Caco-2 (cell line): ENCODE results near the gene DGKA. TPM values are rescaled to one million over a fixed set of nuclear protein-coding genes. Genes with fewer than 3 reads are reported as not detected.

Source experiments
- BruUV-seq: library from RNA; stranded (reverse); fragments of 400-500 nt; replicated peaks from 2 replicates; lab custom pipeline; 2021; lab: Mats Ljungman, UMichigan
- CTCF ChIA-PET: fragments of 300-600 bp; sonication (Branson Sonifier 250); formaldehyde crosslinking; loops from one replicate; lab custom pipeline; 2022; ENCODE audit warnings: antibody characterized with exemption; lab: Charles Lee
- POLR2A ChIA-PET: fragments of 300-600 bp; sonication (Branson Sonifier 250); formaldehyde crosslinking; loops from one replicate; lab custom pipeline; 2022; ENCODE audit warnings: antibody characterized with exemption; lab: Charles Lee
- DNase-seq, 2 experiments: peaks; one replicate each; pipeline versions ENCODE4 v3.0.0 to v3.0.0-alpha.2; 2020 to 2022
- H3K27me3 ChIP-seq: replicated peaks from 2 replicates; pipeline ENCODE4 v1.6.0; 2011; ENCODE audit warnings: low read length; ENCODE audit not compliant: control insufficient read depth, insufficient read depth
- H3K36me3 ChIP-seq: 2 replicates; pipeline ENCODE4 v1.5.1; 2011; ENCODE audit warnings: low read length; ENCODE audit not compliant: control insufficient read depth, insufficient read depth
- H3K4me1 ChIP-seq: fragments of 250-450 bp; sonication (Bioruptor Pico); 2 replicates; pipeline ENCODE4 v1.5.1; 2020; ENCODE audit warnings: mild to moderate bottlenecking
- H3K4me3 ChIP-seq: 2 replicates; pipeline ENCODE4 v1.5.1; 2011; ENCODE audit warnings: low read depth, mild to moderate bottlenecking, control low read depth, low read length
- H3K9me3 ChIP-seq: fragments of 250-450 bp; sonication (Bioruptor Pico); 2 replicates; pipeline ENCODE4 v1.5.1; 2020; ENCODE audit warnings: mild to moderate bottlenecking, moderate library complexity
- H3K27ac Mint-ChIP-seq: one replicate; pipeline ENCODE4 v1.8.0; 2022; ENCODE audit warnings: mixed read lengths; ENCODE audit not compliant: unreplicated experiment
- H3K27me3 Mint-ChIP-seq: one replicate; pipeline ENCODE4 v1.8.0; 2022; ENCODE audit warnings: mixed read lengths; ENCODE audit not compliant: insufficient read depth, unreplicated experiment
- H3K36me3 Mint-ChIP-seq: one replicate; pipeline ENCODE4 v1.8.0; 2022; ENCODE audit warnings: mild to moderate bottlenecking, mixed read lengths; ENCODE audit not compliant: insufficient read depth, unreplicated experiment
- H3K4me1 Mint-ChIP-seq: one replicate; pipeline ENCODE4 v1.8.0; 2022; ENCODE audit warnings: low read depth, mixed read lengths; ENCODE audit not compliant: unreplicated experiment
- H3K4me3 Mint-ChIP-seq: one replicate; pipeline ENCODE4 v1.8.0; 2022; ENCODE audit warnings: mild to moderate bottlenecking, moderate library complexity, mixed read lengths; ENCODE audit not compliant: unreplicated experiment
- H3K9me3 Mint-ChIP-seq: one replicate; pipeline ENCODE4 v1.8.0; 2022; ENCODE audit warnings: mixed read lengths; ENCODE audit not compliant: unreplicated experiment
- intact Hi-C: fragments of 100-400 bp; cut with micrococcal nuclease; formaldehyde crosslinking; loops from one replicate; pipeline ENCODE4 v1.10.0; 2022; ENCODE audit not compliant: unreplicated experiment
- total RNA-seq: library from RNA; stranded (reverse); gene quantifications from 2 replicates; pipeline ENCODE4 v1.2.3, GENCODE V29; 2022
- TF ChIP-seq, protein P1 (sequence below), 2 experiments: fragments of 200-600 bp in 1 of 2; IDR thresholded peaks; 1 replicate in 1 of 2; 2 replicates in 1 of 2; pipeline versions ENCODE4 v1.5.1 to v1.8.0; 2011 to 2022; ENCODE audit warnings: antibody characterized with exemption in 1 of 2, control low read depth in 1 of 2, inconsistent platforms in 1 of 2, low read depth in 1 of 2, low read length in 1 of 2, mild to moderate bottlenecking in 1 of 2, moderate library complexity in 1 of 2; ENCODE audit not compliant: insufficient read depth in 1 of 2, severe bottlenecking in 1 of 2, unreplicated experiment in 1 of 2

DGKA gene
- total RNA-seq, 1 experiment from 2014 or later: 22.2 TPM

GRCh38 chr12:55993230-55993853 is 62.4 kb downstream of the DGKA start:
- no peaks in the 10 kb centered on the region for H3K9me3 Mint-ChIP-seq
- TF ChIP-seq, protein P1, sequence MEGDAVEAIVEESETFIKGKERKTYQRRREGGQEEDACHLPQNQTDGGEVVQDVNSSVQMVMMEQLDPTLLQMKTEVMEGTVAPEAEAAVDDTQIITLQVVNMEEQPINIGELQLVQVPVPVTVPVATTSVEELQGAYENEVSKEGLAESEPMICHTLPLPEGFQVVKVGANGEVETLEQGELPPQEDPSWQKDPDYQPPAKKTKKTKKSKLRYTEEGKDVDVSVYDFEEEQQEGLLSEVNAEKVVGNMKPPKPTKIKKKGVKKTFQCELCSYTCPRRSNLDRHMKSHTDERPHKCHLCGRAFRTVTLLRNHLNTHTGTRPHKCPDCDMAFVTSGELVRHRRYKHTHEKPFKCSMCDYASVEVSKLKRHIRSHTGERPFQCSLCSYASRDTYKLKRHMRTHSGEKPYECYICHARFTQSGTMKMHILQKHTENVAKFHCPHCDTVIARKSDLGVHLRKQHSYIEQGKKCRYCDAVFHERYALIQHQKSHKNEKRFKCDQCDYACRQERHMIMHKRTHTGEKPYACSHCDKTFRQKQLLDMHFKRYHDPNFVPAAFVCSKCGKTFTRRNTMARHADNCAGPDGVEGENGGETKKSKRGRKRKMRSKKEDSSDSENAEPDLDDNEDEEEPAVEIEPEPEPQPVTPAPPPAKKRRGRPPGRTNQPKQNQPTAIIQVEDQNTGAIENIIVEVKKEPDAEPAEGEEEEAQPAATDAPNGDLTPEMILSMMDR (IDR thresholded peaks at IDR 0.05; ENCODE audit: insufficient read depth in 1 of 2, low read depth in 1 of 2, low read length in 1 of 2, severe bottlenecking in 1 of 2, unreplicated experiment in 1 of 2): no peak
- Histone ChIP-seq H3K4me3 (no peak overlapping the region), H3K36me3 (peaks cover 3% of the 10 kb centered on the region), H3K9me3 (no peaks in the 10 kb centered on the region), H3K4me1 (no peaks in the 10 kb centered on the region), H3K27me3 (no peaks in the 10 kb centered on the region)
- H3K36me3 Mint-ChIP-seq: peaks cover 81% of the 10 kb centered on the region
- POLR2A ChIA-PET: interaction anchor here (0.5 kb wide), 1 partner anchor 45 kb away, joined by 3 read pairs; no protein-coding TSS in a partner anchor
- no peaks in the 10 kb centered on the region for H3K27me3 Mint-ChIP-seq
- intact Hi-C loops: no loop called here
- DNase-seq: no peak
- H3K4me1 Mint-ChIP-seq: peaks cover 7% of the 10 kb centered on the region
- H3K4me3 Mint-ChIP-seq: no peak overlapping the region
- CTCF ChIA-PET: no interaction called here
- TSS peak; percentile 10 for BruUV-seq
- H3K27ac Mint-ChIP-seq: no peak overlapping the region

GRCh38 chr12:55995366-55995765 is 64.4 kb downstream of the DGKA start:
- no peak for DNase-seq
- ChIA-PET CTCF (interaction anchor here (1.0 to 4.5 kb wide), 8 partner anchors 10 to 257 kb away, joined by 5 to 97 read pairs (median 6); partner anchors contain the start of genes PA2G4 and RAB5B), POLR2A (interaction anchor here (2.7 kb wide), 1 partner anchor 21 kb away, joined by 23 read pairs; the partner anchor contains the start of gene RAB5B)
- Mint-ChIP-seq H3K9me3 (no peaks in the 10 kb centered on the region), H3K4me1 (peaks cover 7% of the 10 kb centered on the region), H3K36me3 (peaks cover 74% of the 10 kb centered on the region), H3K27me3 (no peaks in the 10 kb centered on the region), H3K4me3 (no peak overlapping the region), H3K27ac (no peak overlapping the region)
- BruUV-seq: no TSS peak
- TF ChIP-seq, protein P1 (IDR thresholded peaks at IDR 0.05; ENCODE audit: insufficient read depth in 1 of 2, low read depth in 1 of 2, low read length in 1 of 2, severe bottlenecking in 1 of 2, unreplicated experiment in 1 of 2): no peak
- H3K27me3 ChIP-seq: no peaks in the 10 kb centered on the region
- no peak overlapping the region for H3K4me3 ChIP-seq
- H3K9me3 ChIP-seq: no peaks in the 10 kb centered on the region
- no peaks in the 10 kb centered on the region for H3K4me1 ChIP-seq
- intact Hi-C loops: no loop called here
- no peaks in the 10 kb centered on the region; the same call in none of the 2 replicates for H3K36me3 ChIP-seq

GRCh38 chr12:55996201-55996714 is 65.3 kb downstream of the DGKA start:
- CTCF ChIA-PET: interaction anchor here (0.5 to 4.5 kb wide), 15 partner anchors 8 to 258 kb away, joined by 3 to 97 read pairs (median 6); partner anchors contain the start of genes PA2G4 and RAB5B
- Mint-ChIP-seq H3K27me3 (no peaks in the 10 kb centered on the region), H3K27ac (peak overlapping the region; percentile 87), H3K36me3 (peaks cover 74% of the 10 kb centered on the region), H3K9me3 (no peaks in the 10 kb centered on the region), H3K4me3 (peak overlapping the region; percentile 98), H3K4me1 (peaks cover 9% of the 10 kb centered on the region)
- peak overlapping the region; percentile 58 for H3K4me3 ChIP-seq
- peak; percentile 47 to 66 for DNase-seq
- no peaks in the 10 kb centered on the region for H3K9me3 ChIP-seq
- TF ChIP-seq, protein P1 (IDR thresholded peaks at IDR 0.05; ENCODE audit: insufficient read depth in 1 of 2, low read depth in 1 of 2, low read length in 1 of 2, severe bottlenecking in 1 of 2, unreplicated experiment in 1 of 2): peak; percentile 75 to 76
- no peaks in the 10 kb centered on the region for H3K27me3 ChIP-seq
- intact Hi-C loops: loop anchor here (1.0 to 2.0 kb wide), 4 partner anchors 23 to 257 kb away; partner anchors contain the start of gene RPS26
- no peaks in the 10 kb centered on the region; the same call in none of the 2 replicates for H3K36me3 ChIP-seq
- H3K4me1 ChIP-seq: peaks cover 3% of the 10 kb centered on the region
- TSS peak; percentile 42 for BruUV-seq
- POLR2A ChIA-PET: interaction anchor here (0.5 to 2.7 kb wide), 9 partner anchors 11 to 1608 kb away, joined by 3 to 23 read pairs (median 8); partner anchors contain the start of genes PA2G4 and RAB5B
